ENCODE data around the gene WNT8B.

The WNT8B gene

DNA sequence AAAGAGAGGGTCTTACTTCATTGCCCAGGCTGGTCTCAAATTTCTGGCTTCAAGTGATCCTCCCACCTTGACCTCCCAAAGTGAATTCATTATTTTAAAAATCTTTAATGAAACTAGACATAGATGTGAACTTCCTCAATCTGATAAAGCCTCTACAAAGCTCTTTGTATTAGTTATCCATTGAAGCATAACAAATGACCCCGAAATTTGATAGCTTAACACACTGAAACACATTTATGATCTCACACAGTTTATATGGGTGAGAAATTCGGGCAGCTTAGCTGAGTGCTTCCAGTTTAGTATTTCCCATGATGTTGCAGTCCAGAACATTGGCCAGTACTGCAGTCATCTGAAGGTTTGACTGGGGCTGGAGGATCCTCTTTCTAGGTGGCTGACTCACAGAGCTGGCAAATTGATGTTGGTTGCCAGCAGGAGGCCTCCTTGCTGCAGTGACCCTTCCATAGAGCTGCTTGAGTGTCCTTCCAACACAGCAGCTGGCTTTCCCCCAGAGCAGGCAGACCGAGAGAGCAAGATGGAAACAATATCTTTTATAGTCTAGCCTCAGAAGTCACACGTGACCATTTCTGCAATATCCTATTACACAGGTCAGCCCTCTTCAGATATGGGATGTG, 16.6 kb upstream of the WNT8B start:
- Histone ChIP-seq H4K91ac (ENCODE audit: low read depth, low read length) (no peak overlapping the region), H2BK12ac (ENCODE audit: low read length) (no peak overlapping the region), H2AFZ (ENCODE audit: insufficient read depth, low read length, poor library complexity) (no peak overlapping the region), H2BK120ac (ENCODE audit: insufficient read depth, low read length, poor library complexity) (no peak overlapping the region), H2AK5ac (ENCODE audit: low read length) (no peak overlapping the region), H3K18ac (ENCODE audit: low read length) (no peak overlapping the region), H3K4me1 (ENCODE audit: control insufficient read depth in 1 of 2, insufficient read depth in 2 of 2, low read length in 2 of 2) (no peaks in the 10 kb centered on the region), H3K4ac (ENCODE audit: low read depth, low read length) (no peak overlapping the region), H4K12ac (ENCODE audit: low read depth, low read length) (no peak overlapping the region), H2BK5ac (ENCODE audit: low read depth, low read length, poor library complexity) (no peak overlapping the region), H3K4me2 (ENCODE audit: low read length) (no peak overlapping the region), H3K36me3 (ENCODE audit: control insufficient read depth in 1 of 2, insufficient read depth in 2 of 2, low read length in 2 of 2) (no peaks in the 10 kb centered on the region), H3K79me2 (ENCODE audit: control insufficient read depth, insufficient read depth, low read length, poor library complexity) (no peaks in the 10 kb centered on the region), H3K4me3 (ENCODE audit: low read depth, low read length) (no peak overlapping the region), H3K9me3 (ENCODE audit: insufficient read depth, low read depth, low read length) (peaks cover 3% of the 10 kb centered on the region), H3K23ac (ENCODE audit: low read length) (no peak overlapping the region), H3K79me1 (ENCODE audit: low read length) (no peaks in the 10 kb centered on the region), H4K8ac (ENCODE audit: low read depth, low read length) (no peak overlapping the region), H3K9ac (ENCODE audit: low read length) (no peak overlapping the region), H3K27me3 (ENCODE audit: insufficient read depth, low read length) (no peaks in the 10 kb centered on the region), H3K27ac (ENCODE audit: low read depth, low read length) (no peak overlapping the region), H3K14ac (ENCODE audit: low read length) (no peak overlapping the region)
- DNase-seq: no peak
- no CpG with 5 or more reads among the region's 4 CpGs for WGBS (ENCODE audit: extremely low coverage, insufficient coverage, insufficient read length)

DNA sequence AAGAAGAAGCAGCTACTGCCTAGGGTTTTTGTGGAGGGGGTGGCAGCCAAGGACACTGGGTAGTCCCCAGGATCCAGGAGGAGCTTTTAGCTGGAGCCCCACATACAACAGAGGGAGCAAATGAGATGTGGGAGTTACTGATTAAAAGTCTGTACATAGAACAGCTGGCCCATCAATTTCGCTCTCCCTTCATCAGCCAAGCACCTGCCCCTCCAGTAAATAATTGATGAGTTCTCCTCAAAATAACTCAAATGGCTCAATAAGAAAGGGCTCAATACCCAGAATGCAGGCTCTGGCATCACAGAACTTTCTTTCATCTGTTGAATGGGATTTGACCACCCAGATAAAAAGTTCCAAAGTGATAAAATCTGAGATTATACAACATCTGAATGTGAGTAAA, 15.1 kb upstream of the WNT8B start:
- Histone ChIP-seq H2BK120ac (ENCODE audit: insufficient read depth, low read length, poor library complexity) (no peak overlapping the region), H3K23ac (ENCODE audit: low read length) (no peak overlapping the region), H2BK12ac (ENCODE audit: low read length) (no peak overlapping the region), H3K79me2 (ENCODE audit: control insufficient read depth, insufficient read depth, low read length, poor library complexity) (no peaks in the 10 kb centered on the region), H3K9ac (ENCODE audit: low read length) (no peak overlapping the region), H3K4me1 (ENCODE audit: control insufficient read depth in 1 of 2, insufficient read depth in 2 of 2, low read length in 2 of 2) (no peaks in the 10 kb centered on the region), H3K36me3 (ENCODE audit: control insufficient read depth in 1 of 2, insufficient read depth in 2 of 2, low read length in 2 of 2) (no peaks in the 10 kb centered on the region), H3K4me2 (ENCODE audit: low read length) (no peak overlapping the region), H3K79me1 (ENCODE audit: low read length) (no peaks in the 10 kb centered on the region), H3K9me3 (ENCODE audit: insufficient read depth, low read depth, low read length) (peaks cover 3% of the 10 kb centered on the region), H4K91ac (ENCODE audit: low read depth, low read length) (no peak overlapping the region), H4K12ac (ENCODE audit: low read depth, low read length) (no peak overlapping the region), H3K18ac (ENCODE audit: low read length) (no peak overlapping the region), H3K27me3 (ENCODE audit: insufficient read depth, low read length) (no peaks in the 10 kb centered on the region), H3K14ac (ENCODE audit: low read length) (no peak overlapping the region), H2AFZ (ENCODE audit: insufficient read depth, low read length, poor library complexity) (no peak overlapping the region), H3K27ac (ENCODE audit: low read depth, low read length) (no peak overlapping the region), H4K8ac (ENCODE audit: low read depth, low read length) (no peak overlapping the region), H2BK5ac (ENCODE audit: low read depth, low read length, poor library complexity) (no peak overlapping the region), H3K4me3 (ENCODE audit: low read depth, low read length) (no peak overlapping the region), H3K4ac (ENCODE audit: low read depth, low read length) (no peak overlapping the region), H2AK5ac (ENCODE audit: low read length) (no peak overlapping the region)
- DNase-seq: no peak
- no CpG with 5 or more reads among the region's 1 CpG for WGBS (ENCODE audit: extremely low coverage, insufficient coverage, insufficient read length)

DNA sequence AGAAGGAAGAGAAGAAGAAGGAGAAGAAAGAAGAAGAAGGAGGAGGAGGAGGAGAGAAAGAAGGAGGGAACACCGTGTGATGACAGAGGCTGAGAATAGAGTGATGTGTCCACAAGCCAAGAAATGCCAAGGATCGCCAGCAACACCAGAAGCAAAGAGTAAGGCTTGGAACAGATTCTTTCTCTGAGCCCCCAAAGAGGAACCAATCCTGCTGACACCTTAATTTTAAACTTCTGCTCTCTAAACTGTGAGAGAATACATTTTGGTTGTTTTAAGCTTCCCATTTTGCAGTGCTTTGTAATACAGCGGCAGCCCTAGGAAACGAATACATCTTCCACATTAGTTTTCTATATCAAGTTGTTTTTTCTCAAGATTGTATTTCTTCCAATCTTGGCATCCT, 13.9 kb upstream of the WNT8B start:
- Histone ChIP-seq H3K4me2 (ENCODE audit: low read length) (no peak overlapping the region), H3K4me1 (ENCODE audit: control insufficient read depth in 1 of 2, insufficient read depth in 2 of 2, low read length in 2 of 2) (no peaks in the 10 kb centered on the region), H3K79me1 (ENCODE audit: low read length) (no peaks in the 10 kb centered on the region)

DNA sequence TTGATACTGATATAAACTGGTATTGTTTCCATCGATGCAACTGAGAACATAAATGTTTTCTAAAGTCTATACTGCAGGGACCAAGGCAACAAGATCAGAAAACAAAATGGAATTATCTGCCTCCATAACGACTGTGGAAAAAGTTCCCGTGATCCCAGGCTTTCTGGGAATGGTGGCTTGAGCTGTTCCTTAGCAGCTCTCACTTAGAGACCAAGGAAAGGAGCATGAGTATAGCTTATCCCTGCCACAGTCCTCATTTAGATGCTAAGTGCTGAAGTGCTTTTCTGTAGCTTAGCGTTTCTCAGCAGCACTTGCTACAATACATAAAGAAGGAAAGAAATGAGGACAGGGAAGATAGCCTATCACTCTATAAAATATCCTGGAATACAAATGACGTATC, 5.5 kb downstream of the WNT8B start:
- Histone ChIP-seq H3K79me2 (ENCODE audit: control insufficient read depth, insufficient read depth, low read length, poor library complexity) (no peaks in the 10 kb centered on the region), H3K36me3 (ENCODE audit: control insufficient read depth in 1 of 2, insufficient read depth in 2 of 2, low read length in 2 of 2) (no peaks in the 10 kb centered on the region), H3K4me3 (ENCODE audit: low read depth, low read length) (no peak overlapping the region), H2AK5ac (ENCODE audit: low read length) (no peak overlapping the region), H3K4me2 (ENCODE audit: low read length) (no peak overlapping the region), H2AFZ (ENCODE audit: insufficient read depth, low read length, poor library complexity) (no peak overlapping the region), H2BK12ac (ENCODE audit: low read length) (no peak overlapping the region), H3K4ac (ENCODE audit: low read depth, low read length) (no peak overlapping the region), H3K9ac (ENCODE audit: low read length) (no peak overlapping the region), H3K79me1 (ENCODE audit: low read length) (no peaks in the 10 kb centered on the region), H4K12ac (ENCODE audit: low read depth, low read length) (no peak overlapping the region), H3K4me1 (ENCODE audit: control insufficient read depth in 1 of 2, insufficient read depth in 2 of 2, low read length in 2 of 2) (no peaks in the 10 kb centered on the region), H2BK5ac (ENCODE audit: low read depth, low read length, poor library complexity) (no peak overlapping the region), H2BK120ac (ENCODE audit: insufficient read depth, low read length, poor library complexity) (no peak overlapping the region), H3K14ac (ENCODE audit: low read length) (no peak overlapping the region), H3K18ac (ENCODE audit: low read length) (no peak overlapping the region), H4K8ac (ENCODE audit: low read depth, low read length) (no peak overlapping the region), H4K91ac (ENCODE audit: low read depth, low read length) (no peak overlapping the region), H3K9me3 (ENCODE audit: insufficient read depth, low read depth, low read length) (no peaks in the 10 kb centered on the region), H3K27ac (ENCODE audit: low read depth, low read length) (no peak overlapping the region), H3K27me3 (ENCODE audit: insufficient read depth, low read length) (no peaks in the 10 kb centered on the region), H3K23ac (ENCODE audit: low read length) (no peak overlapping the region)
- no peak for DNase-seq
- no CpG with 5 or more reads among the region's 5 CpGs for WGBS (ENCODE audit: extremely low coverage, insufficient coverage, insufficient read length)

More for the DNA sequence above, 13.9 kb upstream of the WNT8B start:
- Histone ChIP-seq H4K12ac (ENCODE audit: low read depth, low read length) (no peak overlapping the region), H3K18ac (ENCODE audit: low read length) (no peak overlapping the region), H4K8ac (ENCODE audit: low read depth, low read length) (no peak overlapping the region), H3K4ac (ENCODE audit: low read depth, low read length) (no peak overlapping the region), H3K9me3 (ENCODE audit: insufficient read depth, low read depth, low read length) (peaks cover 3% of the 10 kb centered on the region), H3K9ac (ENCODE audit: low read length) (no peak overlapping the region), H3K79me2 (ENCODE audit: control insufficient read depth, insufficient read depth, low read length, poor library complexity) (no peaks in the 10 kb centered on the region), H2BK5ac (ENCODE audit: low read depth, low read length, poor library complexity) (no peak overlapping the region), H2BK12ac (ENCODE audit: low read length) (no peak overlapping the region), H3K27ac (ENCODE audit: low read depth, low read length) (no peak overlapping the region), H2BK120ac (ENCODE audit: insufficient read depth, low read length, poor library complexity) (no peak overlapping the region), H3K14ac (ENCODE audit: low read length) (no peak overlapping the region), H3K36me3 (ENCODE audit: control insufficient read depth in 1 of 2, insufficient read depth in 2 of 2, low read length in 2 of 2) (no peaks in the 10 kb centered on the region), H4K91ac (ENCODE audit: low read depth, low read length) (no peak overlapping the region), H3K23ac (ENCODE audit: low read length) (no peak overlapping the region), H3K27me3 (ENCODE audit: insufficient read depth, low read length) (no peaks in the 10 kb centered on the region), H2AK5ac (ENCODE audit: low read length) (no peak overlapping the region), H3K4me3 (ENCODE audit: low read depth, low read length) (no peak overlapping the region), H2AFZ (ENCODE audit: insufficient read depth, low read length, poor library complexity) (no peak overlapping the region)
- no peak for DNase-seq
- no CpG with 5 or more reads among the region's 4 CpGs for WGBS (ENCODE audit: extremely low coverage, insufficient coverage, insufficient read length)
